GM20431 (cell line): ENCODE results near the gene SPINK14.

Source experiments
- in situ Hi-C: fragments of 300-500 bp; cut with MseI, MboI; formaldehyde crosslinking; loops from one replicate; pipeline ENCODE4 v1.15.0; 2020; ENCODE audit warnings: low sequenced_read_pairs; ENCODE audit not compliant: unreplicated experiment

Gene SPINK14

GRCh38 chr5:148168246-148168645, at the start of gene SPINK14:
Gene SPINK14 (plus strand): TSS chr5:148168546. CDS start chr5:148169733, 1,187 bp downstream.
- in situ Hi-C loops = no loop called here

GRCh38 chr5:148120317-148120716, 48.0 kb upstream of the SPINK14 start:
- in situ Hi-C loops = no loop called here

GRCh38 chr5:148125641-148126040, 42.7 kb upstream of the SPINK14 start:
- in situ Hi-C loops = no loop called here

GRCh38 chr5:148135091-148136048, 33.0 kb upstream of the SPINK14 start:
- in situ Hi-C loops = no loop called here

- in situ Hi-C loops = no loop called here
Measured at GRCh38 chr5:148140846-148141245, 27.5 kb upstream of the SPINK14 start.

- in situ Hi-C loops = no loop called here
Measured at GRCh38 chr5:148141645-148142044, 26.7 kb upstream of the SPINK14 start.

GRCh38 chr5:148145916-148146315, 22.4 kb upstream of the SPINK14 start:
- in situ Hi-C loops = no loop called here

- in situ Hi-C loops = no loop called here
Measured at GRCh38 chr5:148146487-148146886, 21.9 kb upstream of the SPINK14 start.

GRCh38 chr5:148147415-148147814, 20.9 kb upstream of the SPINK14 start:
- in situ Hi-C loops = no loop called here

GRCh38 chr5:148151872-148152271, 16.5 kb upstream of the SPINK14 start:
- in situ Hi-C loops = no loop called here

GRCh38 chr5:148152781-148153180, 15.6 kb upstream of the SPINK14 start:
- in situ Hi-C loops = no loop called here

GRCh38 chr5:148156609-148157008, 11.7 kb upstream of the SPINK14 start:
- in situ Hi-C loops = no loop called here

GRCh38 chr5:148162038-148162437, 6.3 kb upstream of the SPINK14 start:
- in situ Hi-C loops = no loop called here

GRCh38 chr5:148163345-148163744, 5.0 kb upstream of the SPINK14 start:
- in situ Hi-C loops = no loop called here

GRCh38 chr5:148166550-148167283, 1.6 kb upstream of the SPINK14 start:
- in situ Hi-C loops = no loop called here

GRCh38 chr5:148172377-148172776, 4.0 kb downstream of the SPINK14 start:
- in situ Hi-C loops = no loop called here

GRCh38 chr5:148176480-148176879, 8.1 kb downstream of the SPINK14 start:
- in situ Hi-C loops = no loop called here

GRCh38 chr5:148177207-148177606, 8.9 kb downstream of the SPINK14 start:
- in situ Hi-C loops = no loop called here

- in situ Hi-C loops = no loop called here
Measured at GRCh38 chr5:148179234-148179824, 11.0 kb downstream of the SPINK14 start.

- in situ Hi-C loops = no loop called here
Measured at GRCh38 chr5:148186248-148187003, 18.1 kb downstream of the SPINK14 start.
